Measurements from ENCODE around the gene VWA5B1. TPM values are rescaled to one million over a fixed set of nuclear protein-coding genes. Genes with fewer than 3 reads are reported as not detected.

VWA5B1 gene
- total RNA-seq, 3 donors from 2014 or later (not counting 1 experiment from before 2014, with no cell fraction given), result not detected

- Histone ChIP-seq H3K4me3 (ENCODE audit: low read length) (no peak overlapping the region), H3K9me3 (ENCODE audit: control insufficient read depth, insufficient read depth, low read length) (no peaks in the 10 kb centered on the region), H3K36me3 (ENCODE audit: control insufficient read depth, insufficient read depth, low read length) (no peaks in the 10 kb centered on the region), H3K4me1 (ENCODE audit: control insufficient read depth, insufficient read depth, low read length) (no peaks in the 10 kb centered on the region), H3K27me3 (ENCODE audit: control insufficient read depth, insufficient read depth, low read length) (peaks cover 3% of the 10 kb centered on the region), H3K27ac (ENCODE audit: low read length) (no peak overlapping the region)
- Mint-ChIP-seq H3K36me3 (no peaks in the 10 kb centered on the region), H3K4me1 (no peaks in the 10 kb centered on the region), H3K4me3 (no peak overlapping the region), H3K9me3 (no peaks in the 10 kb centered on the region), H3K27me3 (ENCODE audit: low read depth in 2 of 2) (peaks cover 35 to 67% of the 10 kb centered on the region in 2 donors), H3K27ac (no peak overlapping the region)
- ATAC-seq (no peak), DNase-seq (no peak)
- 68% methylated on average over 3 of the region's 3 CpGs for WGBS (ENCODE audit: insufficient coverage)
- intact Hi-C loops (cut with micrococcal nuclease), result no loop called here
- no peak for TF ChIP-seq CTCF (IDR thresholded peaks at IDR 0.05)
Measured at GRCh38 chr1:20325407-20325843, 34.8 kb downstream of the VWA5B1 start.

GRCh38 chr1:20325844-20326420 lies 35.3 kb downstream of the VWA5B1 start:
- H3K36me3 ChIP-seq (ENCODE audit: control insufficient read depth, insufficient read depth, low read length), result no peaks in the 10 kb centered on the region
- H3K27ac Mint-ChIP-seq, result no peak overlapping the region
- H3K27ac ChIP-seq (ENCODE audit: low read length), result no peak overlapping the region
- no peak overlapping the region for H3K4me3 ChIP-seq (ENCODE audit: low read length)
- DNase-seq (no peak), ATAC-seq (no peak)
- intact Hi-C loops (cut with micrococcal nuclease), result no loop called here
- no peaks in the 10 kb centered on the region for H3K4me1 Mint-ChIP-seq
- no peaks in the 10 kb centered on the region for H3K9me3 Mint-ChIP-seq
- H3K9me3 ChIP-seq (ENCODE audit: control insufficient read depth, insufficient read depth, low read length), result no peaks in the 10 kb centered on the region
- H3K4me1 ChIP-seq (ENCODE audit: control insufficient read depth, insufficient read depth, low read length), result no peaks in the 10 kb centered on the region
- TF ChIP-seq CTCF (IDR thresholded peaks at IDR 0.05), result no peak
- H3K4me3 Mint-ChIP-seq, result no peak overlapping the region
- WGBS (ENCODE audit: insufficient coverage), result 66% methylated on average over 3 of the region's 3 CpGs
- peaks cover 3% of the 10 kb centered on the region for H3K27me3 ChIP-seq (ENCODE audit: control insufficient read depth, insufficient read depth, low read length)
- no peaks in the 10 kb centered on the region for H3K36me3 Mint-ChIP-seq
- peaks cover 32 to 67% of the 10 kb centered on the region in 2 donors for H3K27me3 Mint-ChIP-seq (ENCODE audit: low read depth in 2 of 2)

- no peaks in the 10 kb centered on the region for H3K9me3 ChIP-seq (ENCODE audit: control insufficient read depth, insufficient read depth, low read length)
- Mint-ChIP-seq H3K36me3 (no peaks in the 10 kb centered on the region), H3K27ac (no peak overlapping the region), H3K4me1 (no peaks in the 10 kb centered on the region), H3K4me3 (no peak overlapping the region), H3K9me3 (no peaks in the 10 kb centered on the region), H3K27me3 (ENCODE audit: low read depth in 2 of 2) (peaks cover 27 to 58% of the 10 kb centered on the region in 2 donors)
- TF ChIP-seq CTCF (IDR thresholded peaks at IDR 0.05), result no peak
- no peak overlapping the region for H3K4me3 ChIP-seq (ENCODE audit: low read length)
- WGBS (ENCODE audit: insufficient coverage), result 85% methylated on average over 5 of the region's 6 CpGs
- DNase-seq (no peak), ATAC-seq (no peak)
- intact Hi-C loops (cut with micrococcal nuclease), result no loop called here
- peaks cover 3% of the 10 kb centered on the region for H3K27me3 ChIP-seq (ENCODE audit: control insufficient read depth, insufficient read depth, low read length)
- H3K4me1 ChIP-seq (ENCODE audit: control insufficient read depth, insufficient read depth, low read length), result no peaks in the 10 kb centered on the region
- no peaks in the 10 kb centered on the region for H3K36me3 ChIP-seq (ENCODE audit: control insufficient read depth, insufficient read depth, low read length)
- H3K27ac ChIP-seq (ENCODE audit: low read length), result no peak overlapping the region
Measured at GRCh38 chr1:20327467-20327866, 36.8 kb downstream of the VWA5B1 start.

- DNase-seq (no peak), ATAC-seq (no peak)
- Histone ChIP-seq H3K36me3 (ENCODE audit: control insufficient read depth, insufficient read depth, low read length) (no peaks in the 10 kb centered on the region), H3K27me3 (ENCODE audit: control insufficient read depth, insufficient read depth, low read length) (peaks cover 3% of the 10 kb centered on the region), H3K9me3 (ENCODE audit: control insufficient read depth, insufficient read depth, low read length) (no peaks in the 10 kb centered on the region), H3K27ac (ENCODE audit: low read length) (no peak overlapping the region), H3K4me3 (ENCODE audit: low read length) (no peak overlapping the region), H3K4me1 (ENCODE audit: control insufficient read depth, insufficient read depth, low read length) (no peaks in the 10 kb centered on the region)
- intact Hi-C loops (cut with micrococcal nuclease), result no loop called here
- 73% methylated on average over 7 of the region's 7 CpGs for WGBS (ENCODE audit: insufficient coverage)
- TF ChIP-seq CTCF (IDR thresholded peaks at IDR 0.05), result no peak
- Mint-ChIP-seq H3K27ac (no peak overlapping the region), H3K36me3 (no peaks in the 10 kb centered on the region), H3K4me3 (no peak overlapping the region), H3K9me3 (no peaks in the 10 kb centered on the region), H3K27me3 (ENCODE audit: low read depth in 2 of 2) (peaks cover 27 to 54% of the 10 kb centered on the region in 2 donors), H3K4me1 (peaks cover 0 to 3% of the 10 kb centered on the region in 2 donors)
Measured at GRCh38 chr1:20328201-20328600, 37.5 kb downstream of the VWA5B1 start.
